ENCODE measurements around the gene PTPN4.
"Not testable (repeated sequence)": the region's sequence is repeated elsewhere in the genome, so short reads cannot be mapped to it uniquely, and the experiment has no call there.

PTPN4 gene

DNA sequence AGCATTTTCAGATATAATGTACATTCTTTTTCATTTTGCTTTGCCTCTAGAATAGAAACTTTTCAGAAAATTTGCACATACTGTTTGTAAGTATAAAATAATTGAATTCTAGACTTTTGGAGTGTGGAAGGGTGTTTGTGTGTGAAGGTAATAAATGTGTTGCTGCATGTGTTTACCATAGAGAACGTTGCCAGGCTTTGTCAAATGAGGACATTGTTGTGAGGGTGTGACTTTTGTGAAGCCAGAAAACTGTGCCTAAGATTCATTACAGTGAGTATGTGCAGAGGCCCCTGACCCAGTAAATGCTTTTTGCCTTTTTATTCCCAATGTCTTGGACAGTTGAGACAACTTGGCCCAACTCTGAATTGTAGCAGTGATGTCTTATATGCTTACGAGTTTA is 222.8 kb downstream of the PTPN4 start:
- no peaks in the 10 kb centered on the region for H3K9me3 ChIP-seq (replicated peaks; ENCODE audit: insufficient read depth, low read length)
- no peaks in the 10 kb centered on the region for H4K20me1 ChIP-seq (ENCODE audit: insufficient read depth, low read length)
- H3K27me3 ChIP-seq (replicated peaks; ENCODE audit: insufficient read depth, low read length) = no peaks in the 10 kb centered on the region
- H3K36me3 ChIP-seq (replicated peaks; ENCODE audit: insufficient read depth, low read length) = no peaks in the 10 kb centered on the region
- H3K4me2 ChIP-seq (ENCODE audit: low read depth, low read length) = no peak overlapping the region
- H2AFZ ChIP-seq (ENCODE audit: low read length) = no peak overlapping the region
- no peak for DNase-seq
- no peak for TF ChIP-seq EZH2 (optimal IDR thresholded peaks at IDR 0.05; ENCODE audit: low read depth, low read length)
- TF ChIP-seq, protein P1, sequence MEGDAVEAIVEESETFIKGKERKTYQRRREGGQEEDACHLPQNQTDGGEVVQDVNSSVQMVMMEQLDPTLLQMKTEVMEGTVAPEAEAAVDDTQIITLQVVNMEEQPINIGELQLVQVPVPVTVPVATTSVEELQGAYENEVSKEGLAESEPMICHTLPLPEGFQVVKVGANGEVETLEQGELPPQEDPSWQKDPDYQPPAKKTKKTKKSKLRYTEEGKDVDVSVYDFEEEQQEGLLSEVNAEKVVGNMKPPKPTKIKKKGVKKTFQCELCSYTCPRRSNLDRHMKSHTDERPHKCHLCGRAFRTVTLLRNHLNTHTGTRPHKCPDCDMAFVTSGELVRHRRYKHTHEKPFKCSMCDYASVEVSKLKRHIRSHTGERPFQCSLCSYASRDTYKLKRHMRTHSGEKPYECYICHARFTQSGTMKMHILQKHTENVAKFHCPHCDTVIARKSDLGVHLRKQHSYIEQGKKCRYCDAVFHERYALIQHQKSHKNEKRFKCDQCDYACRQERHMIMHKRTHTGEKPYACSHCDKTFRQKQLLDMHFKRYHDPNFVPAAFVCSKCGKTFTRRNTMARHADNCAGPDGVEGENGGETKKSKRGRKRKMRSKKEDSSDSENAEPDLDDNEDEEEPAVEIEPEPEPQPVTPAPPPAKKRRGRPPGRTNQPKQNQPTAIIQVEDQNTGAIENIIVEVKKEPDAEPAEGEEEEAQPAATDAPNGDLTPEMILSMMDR (IDR thresholded peaks at IDR 0.05; ENCODE audit: low read length) = no peak
- TF ChIP-seq EZH2phosphoT487 (IDR thresholded peaks at IDR 0.05; ENCODE audit: low read length) = no peak
- no peak overlapping the region for H3K9ac ChIP-seq (ENCODE audit: low read length)
- H3K9me2 ChIP-seq (replicated peaks; ENCODE audit: insufficient read depth, low read length) = no peaks in the 10 kb centered on the region
- no peaks in the 10 kb centered on the region for H3K4me1 ChIP-seq (ENCODE audit: low read length)
- H3F3A ChIP-seq (ENCODE audit: insufficient read depth, low read length) = no peaks in the 10 kb centered on the region
- no peaks in the 10 kb centered on the region for H3K79me2 ChIP-seq (ENCODE audit: low read length)
- H3K27ac ChIP-seq (ENCODE audit: low read length) = no peak overlapping the region
- H3K4me3 ChIP-seq (ENCODE audit: low read length) = no peak overlapping the region

DNA sequence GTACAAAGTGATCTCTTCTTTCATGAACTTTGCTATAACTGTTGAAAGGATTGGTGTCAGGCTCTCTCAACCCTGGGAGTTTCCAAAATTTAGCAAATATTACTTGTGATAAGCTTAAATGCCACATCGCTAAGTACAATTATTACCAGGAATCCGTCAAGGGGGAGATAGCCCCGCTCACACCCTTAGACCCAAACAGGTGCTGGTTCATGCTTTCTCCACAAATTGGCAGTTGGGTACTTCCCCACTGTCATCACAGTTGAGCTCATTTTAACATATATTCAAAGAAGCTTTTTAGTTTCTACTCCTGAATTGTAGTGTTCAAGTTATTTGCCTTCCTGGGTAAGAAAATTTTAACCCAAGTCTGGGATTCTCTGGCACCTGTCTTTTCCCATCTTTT is 223.4 kb downstream of the PTPN4 start:
- no peaks in the 10 kb centered on the region for H3K9me2 ChIP-seq (replicated peaks; ENCODE audit: insufficient read depth, low read length)
- no peak overlapping the region for H3K4me2 ChIP-seq (ENCODE audit: low read depth, low read length)
- H3K27me3 ChIP-seq (replicated peaks; ENCODE audit: insufficient read depth, low read length) = no peaks in the 10 kb centered on the region
- H4K20me1 ChIP-seq (ENCODE audit: insufficient read depth, low read length) = no peaks in the 10 kb centered on the region
- H3K4me1 ChIP-seq (ENCODE audit: low read length) = no peaks in the 10 kb centered on the region
- H3K9me3 ChIP-seq (replicated peaks; ENCODE audit: insufficient read depth, low read length) = no peaks in the 10 kb centered on the region
- no peaks in the 10 kb centered on the region for H3K79me2 ChIP-seq (ENCODE audit: low read length)
- DNase-seq = no peak
- H3K9ac ChIP-seq (ENCODE audit: low read length) = no peak overlapping the region
- TF ChIP-seq, protein P1 (IDR thresholded peaks at IDR 0.05; ENCODE audit: low read length) = no peak
- TF ChIP-seq EZH2phosphoT487 (IDR thresholded peaks at IDR 0.05; ENCODE audit: low read length) = no peak
- no peak for TF ChIP-seq EZH2 (optimal IDR thresholded peaks at IDR 0.05; ENCODE audit: low read depth, low read length)
- no peak overlapping the region for H3K27ac ChIP-seq (ENCODE audit: low read length)
- no peak overlapping the region for H2AFZ ChIP-seq (ENCODE audit: low read length)
- no peaks in the 10 kb centered on the region for H3K36me3 ChIP-seq (replicated peaks; ENCODE audit: insufficient read depth, low read length)
- no peak overlapping the region for H3K4me3 ChIP-seq (ENCODE audit: low read length)
- H3F3A ChIP-seq (ENCODE audit: insufficient read depth, low read length) = no peaks in the 10 kb centered on the region

DNA sequence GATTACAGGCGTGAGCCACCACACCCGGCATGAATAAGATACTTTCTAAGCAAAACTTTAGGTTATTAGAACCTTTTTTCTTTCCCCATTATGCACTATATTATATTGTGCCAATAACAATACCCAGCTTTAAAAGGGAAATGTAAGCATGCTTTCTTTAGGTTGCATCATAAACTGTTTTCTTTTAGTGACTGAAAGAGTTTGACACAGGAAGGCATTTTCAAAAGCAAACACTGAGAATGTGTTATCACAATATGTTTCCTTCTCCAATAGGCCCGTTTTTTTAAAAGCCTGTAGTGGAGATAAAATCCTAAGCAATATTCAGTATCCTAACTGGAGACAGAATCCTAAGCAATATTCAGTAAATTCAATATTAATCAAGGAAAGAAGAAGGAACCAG is 236.4 kb downstream of the PTPN4 start:
- no peak overlapping the region for H2AFZ ChIP-seq (ENCODE audit: low read length)
- no peak overlapping the region for H3K4me3 ChIP-seq (ENCODE audit: low read length)
- no peaks in the 10 kb centered on the region for H3K4me1 ChIP-seq (ENCODE audit: low read length)
- H3K9me3 ChIP-seq (replicated peaks; ENCODE audit: insufficient read depth, low read length) = no peaks in the 10 kb centered on the region
- H3K27me3 ChIP-seq (replicated peaks; ENCODE audit: insufficient read depth, low read length) = no peaks in the 10 kb centered on the region
- DNase-seq = no peak
- H3K36me3 ChIP-seq (replicated peaks; ENCODE audit: insufficient read depth, low read length) = no peaks in the 10 kb centered on the region
- no peaks in the 10 kb centered on the region for H3F3A ChIP-seq (ENCODE audit: insufficient read depth, low read length)
- TF ChIP-seq, protein P1 (IDR thresholded peaks at IDR 0.05; ENCODE audit: low read length) = no peak
- TF ChIP-seq EZH2phosphoT487 (IDR thresholded peaks at IDR 0.05; ENCODE audit: low read length) (no peak), EZH2 (optimal IDR thresholded peaks at IDR 0.05; ENCODE audit: low read depth, low read length) (no peak)
- H3K9me2 ChIP-seq (replicated peaks; ENCODE audit: insufficient read depth, low read length) = no peaks in the 10 kb centered on the region
- no peak overlapping the region for H3K9ac ChIP-seq (ENCODE audit: low read length)
- H3K79me2 ChIP-seq (ENCODE audit: low read length) = no peaks in the 10 kb centered on the region
- H3K27ac ChIP-seq (ENCODE audit: low read length) = no peak overlapping the region
- no peak overlapping the region for H3K4me2 ChIP-seq (ENCODE audit: low read depth, low read length)
- H4K20me1 ChIP-seq (ENCODE audit: insufficient read depth, low read length) = no peaks in the 10 kb centered on the region

DNA sequence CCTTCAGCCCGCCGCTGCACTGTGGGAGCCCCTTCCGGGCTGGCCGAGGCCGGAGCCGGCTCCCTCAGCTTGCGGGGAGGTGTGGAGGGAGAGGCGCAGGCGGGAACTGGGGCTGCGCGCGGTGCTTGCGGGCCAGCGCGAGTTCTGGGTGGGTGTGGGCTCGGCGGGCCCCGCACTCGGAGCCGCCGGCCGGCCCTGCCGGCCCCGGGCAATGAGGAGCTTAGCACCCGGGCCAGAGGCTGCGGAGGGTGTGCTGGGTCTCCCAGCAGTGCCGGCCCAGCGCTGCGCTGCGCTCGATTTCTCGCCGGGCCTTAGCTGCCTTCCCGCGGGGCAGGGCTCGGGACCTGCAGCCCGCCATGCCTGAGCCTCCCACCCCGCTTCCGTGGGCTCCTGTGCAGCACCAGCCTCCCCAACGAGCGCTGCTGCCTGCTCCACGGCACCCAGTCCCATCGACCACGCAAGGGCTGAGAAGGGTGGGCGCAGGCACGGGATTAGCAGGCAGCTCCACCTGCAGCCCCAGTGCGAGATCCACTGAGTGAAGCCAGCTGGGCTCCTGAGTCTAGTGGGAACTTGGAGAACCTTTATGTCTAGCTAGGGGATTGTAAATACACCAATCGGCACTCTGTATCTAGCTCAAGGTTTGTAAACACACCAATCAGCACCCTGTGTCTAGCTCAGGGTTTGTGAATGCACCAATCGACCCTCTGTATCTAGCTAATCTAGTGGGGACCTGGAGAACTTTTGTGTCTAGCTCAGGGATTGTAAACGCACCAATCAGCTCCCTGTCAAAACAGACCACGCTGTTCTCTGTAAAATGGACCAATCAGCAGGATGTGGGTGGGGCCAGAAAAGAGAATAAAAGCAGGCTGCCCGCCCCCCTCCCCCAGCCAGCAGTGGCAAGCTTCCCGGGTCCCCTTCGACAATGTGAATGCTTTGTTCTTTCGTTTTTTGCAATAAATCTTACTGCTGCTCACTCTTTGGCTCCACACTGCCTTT is 237.5 kb downstream of the PTPN4 start:
- not testable (repeated sequence) for H4K20me1 ChIP-seq (ENCODE audit: insufficient read depth, low read length); H3K4me1 ChIP-seq (ENCODE audit: low read length); H3K27me3 ChIP-seq (replicated peaks; ENCODE audit: insufficient read depth, low read length); H3K4me3 ChIP-seq (ENCODE audit: low read length); H3K9me3 ChIP-seq (replicated peaks; ENCODE audit: insufficient read depth, low read length); H3K27ac ChIP-seq (ENCODE audit: low read length); H3K36me3 ChIP-seq (replicated peaks; ENCODE audit: insufficient read depth, low read length); H2AFZ ChIP-seq (ENCODE audit: low read length); H3F3A ChIP-seq (ENCODE audit: insufficient read depth, low read length); DNase-seq; H3K9me2 ChIP-seq (replicated peaks; ENCODE audit: insufficient read depth, low read length); H3K9ac ChIP-seq (ENCODE audit: low read length); H3K79me2 ChIP-seq (ENCODE audit: low read length); H3K4me2 ChIP-seq (ENCODE audit: low read depth, low read length)

All from MM.1S (cell line).